ENCODE data around the gene GP5. TPM values are rescaled to one million over a fixed set of nuclear protein-coding genes. Genes with fewer than 3 reads are reported as not detected.

Gene GP5
- total RNA-seq, 4 donors from 2014 or later: 0.17 to 0.34 TPM; not detected in 2

- TF ChIP-seq, protein P1, sequence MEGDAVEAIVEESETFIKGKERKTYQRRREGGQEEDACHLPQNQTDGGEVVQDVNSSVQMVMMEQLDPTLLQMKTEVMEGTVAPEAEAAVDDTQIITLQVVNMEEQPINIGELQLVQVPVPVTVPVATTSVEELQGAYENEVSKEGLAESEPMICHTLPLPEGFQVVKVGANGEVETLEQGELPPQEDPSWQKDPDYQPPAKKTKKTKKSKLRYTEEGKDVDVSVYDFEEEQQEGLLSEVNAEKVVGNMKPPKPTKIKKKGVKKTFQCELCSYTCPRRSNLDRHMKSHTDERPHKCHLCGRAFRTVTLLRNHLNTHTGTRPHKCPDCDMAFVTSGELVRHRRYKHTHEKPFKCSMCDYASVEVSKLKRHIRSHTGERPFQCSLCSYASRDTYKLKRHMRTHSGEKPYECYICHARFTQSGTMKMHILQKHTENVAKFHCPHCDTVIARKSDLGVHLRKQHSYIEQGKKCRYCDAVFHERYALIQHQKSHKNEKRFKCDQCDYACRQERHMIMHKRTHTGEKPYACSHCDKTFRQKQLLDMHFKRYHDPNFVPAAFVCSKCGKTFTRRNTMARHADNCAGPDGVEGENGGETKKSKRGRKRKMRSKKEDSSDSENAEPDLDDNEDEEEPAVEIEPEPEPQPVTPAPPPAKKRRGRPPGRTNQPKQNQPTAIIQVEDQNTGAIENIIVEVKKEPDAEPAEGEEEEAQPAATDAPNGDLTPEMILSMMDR (IDR thresholded peaks at IDR 0.05): no peak
- TF ChIP-seq EP300 (IDR thresholded peaks at IDR 0.05): no peak
- no peak for DNase-seq (ENCODE audit: extremely low spot score)
- 97% methylated on average over 6 of the region's 6 CpGs for WGBS
- Histone ChIP-seq H3K36me3 (no peaks in the 10 kb centered on the region), H3K27ac (replicated peaks in 1 of 4) (no peak overlapping the region), H3K27me3 (peaks cover 0 to 31% (median 0%) of the 10 kb centered on the region in 4 donors), H3K4me3 (no peak overlapping the region), H3K9me3 (no peaks in the 10 kb centered on the region), H3K4me1 (no peaks in the 10 kb centered on the region)
- intact Hi-C loops (cut with DNase I): no loop called here
These were observed 19.8 kb downstream of the GP5 start for GRCh38 chr3:194379231-194379630.

DNA sequence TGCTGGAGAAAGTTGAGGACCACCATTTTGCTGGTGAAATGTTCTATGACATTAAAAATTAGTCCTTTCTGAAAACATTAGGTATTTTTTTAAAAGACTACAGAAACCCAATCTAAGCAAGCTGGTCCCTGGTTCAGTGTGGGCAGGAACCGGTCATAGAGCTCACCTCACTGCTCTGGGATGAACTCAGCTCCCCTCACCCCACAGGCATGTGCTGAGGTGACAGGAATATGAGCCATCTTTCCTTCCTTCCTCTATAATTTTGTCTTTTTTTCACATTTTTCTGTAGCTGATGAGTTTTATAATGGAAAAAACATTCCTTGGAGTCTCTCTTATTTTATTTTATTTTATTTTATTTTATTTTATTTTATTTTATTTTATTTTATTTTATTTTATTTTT is 21.4 kb downstream of the GP5 start:
- Histone ChIP-seq H3K9me3 (no peaks in the 10 kb centered on the region), H3K4me1 (no peaks in the 10 kb centered on the region), H3K27me3 (peaks cover 0 to 36% (median 0%) of the 10 kb centered on the region in 4 donors), H3K36me3 (no peaks in the 10 kb centered on the region), H3K4me3 (no peak overlapping the region), H3K27ac (replicated peaks in 1 of 4) (no peak overlapping the region)
- no peak for TF ChIP-seq POLR2AphosphoS5 (IDR thresholded peaks at IDR 0.05)
- TF ChIP-seq EP300 (IDR thresholded peaks at IDR 0.05): no peak
- TF ChIP-seq POLR2A (IDR thresholded peaks at IDR 0.05; ENCODE audit: low read depth): no peak
- TF ChIP-seq, protein P1 (IDR thresholded peaks at IDR 0.05): no peak
- no peak for DNase-seq (ENCODE audit: extremely low spot score)
- intact Hi-C loops (cut with DNase I): no loop called here
- 80% methylated on average over 1 of the region's 1 CpG for WGBS

DNA sequence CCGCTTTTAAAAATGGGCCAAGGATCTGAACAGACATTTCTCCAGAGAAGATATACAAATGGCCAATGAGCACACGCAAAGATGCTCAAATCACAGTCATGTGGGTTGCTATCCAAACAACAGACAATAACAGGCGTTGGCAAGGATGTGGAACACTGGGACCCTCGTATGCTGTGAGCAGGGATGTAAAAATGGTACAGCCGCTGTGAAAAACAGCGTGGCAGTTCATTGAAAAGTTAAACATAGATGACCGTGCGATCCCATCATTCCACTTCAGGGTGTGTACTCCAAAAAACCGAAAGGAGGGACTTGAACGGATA is 22.9 kb downstream of the GP5 start:
- Histone ChIP-seq H3K9me3 (no peaks in the 10 kb centered on the region), H3K4me1 (no peaks in the 10 kb centered on the region), H3K27ac (replicated peaks in 1 of 4) (no peak overlapping the region), H3K4me3 (no peak overlapping the region), H3K27me3 (peaks cover 0 to 43% (median 0%) of the 10 kb centered on the region in 4 donors), H3K36me3 (no peaks in the 10 kb centered on the region)
- TF ChIP-seq POLR2A (IDR thresholded peaks at IDR 0.05; ENCODE audit: low read depth): no peak
- TF ChIP-seq, protein P1 (IDR thresholded peaks at IDR 0.05): no peak
- TF ChIP-seq EP300 (IDR thresholded peaks at IDR 0.05): no peak
- TF ChIP-seq POLR2AphosphoS5 (IDR thresholded peaks at IDR 0.05): no peak
- intact Hi-C loops (cut with DNase I): no loop called here
- DNase-seq (ENCODE audit: extremely low spot score): no peak
- WGBS: 86% methylated on average over 10 of the region's 10 CpGs

GRCh38 chr3:194375473-194376240 is 23.4 kb downstream of the GP5 start:
- TF ChIP-seq POLR2AphosphoS5 (IDR thresholded peaks at IDR 0.05) (no peak), EP300 (IDR thresholded peaks at IDR 0.05) (no peak), POLR2A (IDR thresholded peaks at IDR 0.05; ENCODE audit: low read depth) (no peak)
- TF ChIP-seq, protein P1 (IDR thresholded peaks at IDR 0.05): no peak
- no peak for DNase-seq (ENCODE audit: extremely low spot score)
- Histone ChIP-seq H3K27ac (replicated peaks in 1 of 4) (no peak overlapping the region), H3K36me3 (no peaks in the 10 kb centered on the region), H3K4me3 (no peak overlapping the region), H3K9me3 (no peaks in the 10 kb centered on the region), H3K4me1 (no peaks in the 10 kb centered on the region), H3K27me3 (peaks cover 0 to 47% (median 0%) of the 10 kb centered on the region in 4 donors)
- 57% methylated on average over 12 of the region's 15 CpGs for WGBS
- intact Hi-C loops (cut with DNase I): no loop called here

DNA sequence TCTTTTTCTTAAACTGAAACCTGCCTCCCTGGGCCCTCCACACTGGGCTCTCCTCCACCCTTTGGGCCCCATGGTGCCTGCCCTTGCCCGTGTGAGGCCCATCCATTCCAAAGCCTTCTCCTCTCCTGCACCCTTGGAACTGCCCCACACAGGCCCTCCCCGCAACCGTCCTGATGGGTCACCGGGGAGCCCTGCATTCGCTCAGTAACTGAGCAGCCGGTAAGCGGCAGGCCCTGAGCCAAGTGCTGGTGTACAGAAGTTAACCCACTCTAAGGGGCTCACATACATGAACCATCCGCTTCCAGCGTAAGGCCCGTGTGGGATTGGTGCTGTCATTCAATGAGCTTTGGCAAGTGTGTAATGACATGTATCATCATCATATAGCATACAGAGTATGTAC is 24.1 kb downstream of the GP5 start:
- no peak for DNase-seq (ENCODE audit: extremely low spot score)
- Histone ChIP-seq H3K27me3 (peaks cover 0 to 49% (median 0%) of the 10 kb centered on the region in 4 donors), H3K4me3 (no peak overlapping the region), H3K27ac (replicated peaks in 1 of 4) (no peak overlapping the region), H3K4me1 (peaks cover 0 to 3% (median 1%) of the 10 kb centered on the region in 4 donors), H3K36me3 (no peaks in the 10 kb centered on the region), H3K9me3 (no peaks in the 10 kb centered on the region)
- intact Hi-C loops (cut with DNase I): no loop called here
- WGBS: 63% methylated on average over 10 of the region's 10 CpGs
- TF ChIP-seq POLR2AphosphoS5 (IDR thresholded peaks at IDR 0.05) (no peak), EP300 (IDR thresholded peaks at IDR 0.05) (no peak), POLR2A (IDR thresholded peaks at IDR 0.05; ENCODE audit: low read depth) (no peak)
- TF ChIP-seq, protein P1 (IDR thresholded peaks at IDR 0.05): no peak
